CD4-positive, CD25-positive, alpha-beta regulatory T cell (primary cell): ENCODE measurements around the gene MEOX2. TPM values are rescaled to one million over a fixed set of nuclear protein-coding genes. Genes with fewer than 3 reads are reported as not detected.

ENCODE experiments used
- ATAC-seq, 2 donors: fragments of 150-1000 bp; cut with Tn5 transposase; one replicate each; pipeline ENCODE4 v1.10.0; 2021; ENCODE audit warnings: low read depth in 2 of 2, moderate number of reproducible peaks in 2 of 2, moderate library complexity in 1 of 2
- DNase-seq, 3 donors: peaks; one replicate each; pipeline versions ENCODE4 v3.0.0 to v3.0.0-alpha.2; 2012 to 2022; ENCODE audit warnings: mixed read lengths in 1 of 3
- H3K27ac ChIP-seq: one replicate; pipeline ENCODE4 v1.7.0; 2013; ENCODE audit warnings: mild to moderate bottlenecking, low read length; ENCODE audit not compliant: insufficient read depth, poor library complexity, severe bottlenecking
- H3K27me3 ChIP-seq: one replicate; pipeline ENCODE4 v1.7.0; 2013; ENCODE audit warnings: low read length; ENCODE audit not compliant: control insufficient read depth, insufficient read depth
- H3K36me3 ChIP-seq: one replicate; pipeline ENCODE4 v1.7.0; 2013; ENCODE audit warnings: mild to moderate bottlenecking, low read length, moderate library complexity; ENCODE audit not compliant: control insufficient read depth, insufficient read depth
- H3K4me1 ChIP-seq: 2 replicates; pipeline ENCODE4 v1.7.0; 2013; ENCODE audit warnings: mild to moderate bottlenecking, low read length; ENCODE audit not compliant: insufficient read depth, control insufficient read depth, poor library complexity, severe bottlenecking
- H3K4me3 ChIP-seq: one replicate; pipeline ENCODE4 v1.7.0; 2013; ENCODE audit warnings: low read depth, mild to moderate bottlenecking, low read length, moderate library complexity
- H3K9me3 ChIP-seq, 2 experiments: 1 replicate in 1 of 2; 2 replicates in 1 of 2; pipeline ENCODE4 v1.7.0; 2013; ENCODE audit warnings: low read length in 2 of 2, mild to moderate bottlenecking in 1 of 2, moderate library complexity in 1 of 2; ENCODE audit not compliant: control insufficient read depth in 2 of 2
- H3K27ac Mint-ChIP-seq, 3 donors: one replicate each; pipeline ENCODE4 v1.8.0; 2020 to 2022; ENCODE audit warnings: mild to moderate bottlenecking in 3 of 3, mixed read lengths in 3 of 3, moderate library complexity in 2 of 3
- H3K27me3 Mint-ChIP-seq: one replicate; pipeline ENCODE4 v1.8.0; 2022; ENCODE audit warnings: mild to moderate bottlenecking, mixed read lengths
- H3K36me3 Mint-ChIP-seq: one replicate; pipeline ENCODE4 v1.8.0; 2020; ENCODE audit warnings: mixed read lengths
- H3K4me1 Mint-ChIP-seq, 4 donors: one replicate each; pipeline ENCODE4 v1.8.0; 2020 to 2022; ENCODE audit warnings: mixed read lengths in 4 of 4, mild to moderate bottlenecking in 1 of 4
- H3K4me3 Mint-ChIP-seq, 4 donors: one replicate each; pipeline ENCODE4 v1.8.0; 2020 to 2022; ENCODE audit warnings: mild to moderate bottlenecking in 4 of 4, mixed read lengths in 4 of 4, moderate library complexity in 3 of 4
- H3K9me3 Mint-ChIP-seq, 7 donors: one replicate each; pipeline ENCODE4 v1.8.0; 2020 to 2022; ENCODE audit warnings: mixed read lengths in 7 of 7, mild to moderate bottlenecking in 3 of 7, moderate library complexity in 2 of 7
- polyA plus RNA-seq, 4 donors: library from polyadenylated mRNA; unstranded; fragments of 300-500 nt; fragmentation: Illumina TruSeq; gene quantifications; one replicate each; pipeline ENCODE4 v1.2.3, GENCODE V29; 2021
- total RNA-seq: library from RNA; stranded (reverse); gene quantifications from one replicate; pipeline ENCODE4 v1.2.3, GENCODE V29; 2022

MEOX2 gene
- total and polyA plus RNA-seq, 5 donors from 2014 or later = not detected

DNA sequence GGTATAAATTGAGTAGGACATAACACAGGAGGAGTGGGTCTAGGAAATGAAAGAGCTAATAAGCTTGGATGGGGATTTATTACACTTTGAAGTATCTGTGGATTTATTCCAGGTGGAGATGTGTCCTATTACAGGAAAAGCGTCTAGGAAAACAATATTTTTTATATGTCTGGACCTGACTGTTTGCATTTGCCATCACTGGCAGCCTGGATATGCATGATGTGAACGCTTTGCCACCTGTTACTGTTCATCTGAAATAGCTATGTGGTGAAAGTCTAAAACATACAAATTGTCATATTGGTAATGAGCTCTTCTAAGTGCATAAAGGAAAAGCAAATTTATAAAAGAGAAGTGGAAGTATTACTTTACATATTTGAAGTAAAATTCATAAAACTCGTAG, 93.1 kb downstream of the MEOX2 start:
- Mint-ChIP-seq H3K36me3 (no peaks in the 10 kb centered on the region), H3K27me3 (peaks cover under 1% of the 10 kb centered on the region), H3K4me3 (no peak overlapping the region), H3K4me1 (no peaks in the 10 kb centered on the region), H3K27ac (no peak overlapping the region), H3K9me3 (peaks cover 0 to 39% (median 10%) of the 10 kb centered on the region in 7 donors)
- Histone ChIP-seq H3K9me3 (peaks cover 0 to 2% of the 10 kb centered on the region in 2 experiments), H3K27me3 (no peaks in the 10 kb centered on the region), H3K4me3 (no peak overlapping the region), H3K4me1 (no peaks in the 10 kb centered on the region), H3K27ac (no peak overlapping the region), H3K36me3 (no peaks in the 10 kb centered on the region)
- no peak for ATAC-seq
- DNase-seq = no peak

DNA sequence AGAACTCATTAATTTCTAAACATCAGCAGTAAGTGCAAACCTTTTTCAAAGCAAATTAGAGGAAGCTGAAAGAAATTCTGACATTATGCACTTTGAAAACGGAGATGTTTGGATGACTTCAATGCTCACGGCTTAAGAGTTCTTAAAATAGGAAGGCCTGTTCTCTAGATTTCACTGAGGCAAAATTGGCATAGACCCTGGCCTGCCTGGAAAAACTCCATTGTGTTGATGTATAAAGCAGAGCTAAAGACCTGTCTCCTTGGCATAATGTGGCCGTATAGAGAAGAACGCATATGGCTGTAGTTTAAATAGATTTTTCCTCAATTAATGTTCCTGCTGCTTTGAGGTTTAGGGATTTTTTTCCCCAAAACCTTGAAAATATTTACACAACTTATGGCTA, 100.2 kb downstream of the MEOX2 start:
- no peak overlapping the region for H3K27ac Mint-ChIP-seq
- H3K27me3 Mint-ChIP-seq = peaks cover 4% of the 10 kb centered on the region
- H3K4me1 ChIP-seq = no peaks in the 10 kb centered on the region
- no peaks in the 10 kb centered on the region for H3K36me3 ChIP-seq
- no peak overlapping the region for H3K4me3 ChIP-seq
- H3K27me3 ChIP-seq = no peaks in the 10 kb centered on the region
- no peak overlapping the region for H3K4me3 Mint-ChIP-seq
- H3K9me3 Mint-ChIP-seq = peaks cover 0 to 34% (median 8%) of the 10 kb centered on the region in 7 donors
- no peak for DNase-seq
- ATAC-seq = no peak
- H3K4me1 Mint-ChIP-seq = no peaks in the 10 kb centered on the region
- H3K27ac ChIP-seq = no peak overlapping the region
- peaks cover 4 to 6% of the 10 kb centered on the region in 2 experiments for H3K9me3 ChIP-seq
- no peaks in the 10 kb centered on the region for H3K36me3 Mint-ChIP-seq

DNA sequence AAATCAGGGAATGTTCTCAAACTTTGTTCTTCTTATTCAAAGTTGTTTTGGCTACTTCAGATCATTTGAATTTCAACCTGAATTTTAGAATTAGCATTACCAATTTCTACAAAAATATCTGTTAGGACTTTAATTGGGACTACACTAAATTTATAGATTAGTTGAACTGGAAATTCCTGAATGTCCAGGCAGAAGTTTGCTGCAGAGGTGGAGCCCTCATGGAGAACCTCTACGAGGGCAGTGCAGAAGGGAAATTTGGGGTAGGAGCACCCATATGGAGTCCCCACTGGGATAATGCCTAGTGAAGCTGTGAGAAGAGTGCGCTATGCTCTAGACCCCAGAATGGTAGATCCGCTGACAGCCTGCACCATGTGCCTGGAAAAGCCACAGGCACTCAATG, 101.9 kb downstream of the MEOX2 start:
- Mint-ChIP-seq H3K4me3 (no peak overlapping the region), H3K27ac (no peak overlapping the region), H3K4me1 (no peaks in the 10 kb centered on the region), H3K9me3 (peaks cover 0 to 30% (median 7%) of the 10 kb centered on the region in 7 donors), H3K27me3 (peaks cover 4% of the 10 kb centered on the region), H3K36me3 (no peaks in the 10 kb centered on the region)
- ATAC-seq = no peak
- Histone ChIP-seq H3K36me3 (no peaks in the 10 kb centered on the region), H3K27ac (no peak overlapping the region), H3K27me3 (no peaks in the 10 kb centered on the region), H3K9me3 (peaks cover 2 to 6% of the 10 kb centered on the region in 2 experiments), H3K4me1 (no peaks in the 10 kb centered on the region), H3K4me3 (no peak overlapping the region)
- no peak for DNase-seq

- Mint-ChIP-seq H3K4me1 (no peaks in the 10 kb centered on the region), H3K27me3 (no peaks in the 10 kb centered on the region), H3K4me3 (no peak overlapping the region), H3K36me3 (no peaks in the 10 kb centered on the region), H3K9me3 (peaks cover 0 to 27% (median 4%) of the 10 kb centered on the region in 7 donors), H3K27ac (no peak overlapping the region)
- H3K27ac ChIP-seq = no peak overlapping the region
- H3K36me3 ChIP-seq = no peaks in the 10 kb centered on the region
- no peaks in the 10 kb centered on the region for H3K27me3 ChIP-seq
- peaks cover 2 to 6% of the 10 kb centered on the region in 2 experiments for H3K9me3 ChIP-seq
- ATAC-seq = no peak
- DNase-seq = no peak
- no peak overlapping the region for H3K4me3 ChIP-seq
- no peaks in the 10 kb centered on the region for H3K4me1 ChIP-seq
Measured at GRCh38 chr7:15582773-15583172, 103.7 kb downstream of the MEOX2 start.

GRCh38 chr7:15581352-15581951, 105.0 kb downstream of the MEOX2 start:
- no peak overlapping the region for H3K27ac ChIP-seq
- Mint-ChIP-seq H3K9me3 (peaks cover 0 to 28% (median 4%) of the 10 kb centered on the region in 7 donors), H3K27me3 (no peaks in the 10 kb centered on the region), H3K36me3 (no peaks in the 10 kb centered on the region), H3K4me1 (no peaks in the 10 kb centered on the region), H3K4me3 (no peak overlapping the region), H3K27ac (no peak overlapping the region)
- no peaks in the 10 kb centered on the region for H3K4me1 ChIP-seq
- no peak for ATAC-seq
- DNase-seq = no peak
- no peaks in the 10 kb centered on the region for H3K36me3 ChIP-seq
- no peak overlapping the region for H3K4me3 ChIP-seq
- peaks cover 2 to 6% of the 10 kb centered on the region in 2 experiments for H3K9me3 ChIP-seq
- no peaks in the 10 kb centered on the region for H3K27me3 ChIP-seq

GRCh38 chr7:15580604-15581351, 105.7 kb downstream of the MEOX2 start:
- no peaks in the 10 kb centered on the region for H3K4me1 Mint-ChIP-seq
- no peaks in the 10 kb centered on the region for H3K4me1 ChIP-seq

GRCh38 chr7:15577600-15577999, 108.9 kb downstream of the MEOX2 start:
- H3K9me3 ChIP-seq = no peaks in the 10 kb centered on the region
- Mint-ChIP-seq H3K9me3 (peaks cover 0 to 21% (median 7%) of the 10 kb centered on the region in 7 donors), H3K27ac (no peak overlapping the region), H3K4me3 (no peak overlapping the region), H3K36me3 (no peaks in the 10 kb centered on the region), H3K4me1 (no peaks in the 10 kb centered on the region), H3K27me3 (no peaks in the 10 kb centered on the region)
- ATAC-seq (no peak), DNase-seq (no peak)
- no peak overlapping the region for H3K27ac ChIP-seq
- H3K4me1 ChIP-seq = no peaks in the 10 kb centered on the region
- no peaks in the 10 kb centered on the region for H3K36me3 ChIP-seq
- H3K4me3 ChIP-seq = no peak overlapping the region
- H3K27me3 ChIP-seq = no peaks in the 10 kb centered on the region

More at GRCh38 chr7:15580604-15581351, 105.7 kb downstream of the MEOX2 start:
- H3K27me3 ChIP-seq = no peaks in the 10 kb centered on the region
- H3K4me3 Mint-ChIP-seq = no peak overlapping the region
- no peaks in the 10 kb centered on the region for H3K27me3 Mint-ChIP-seq
- no peak overlapping the region for H3K27ac ChIP-seq
- peaks cover 2 to 6% of the 10 kb centered on the region in 2 experiments for H3K9me3 ChIP-seq
- no peak overlapping the region for H3K4me3 ChIP-seq
- DNase-seq = no peak
- ATAC-seq = no peak
- no peak overlapping the region for H3K27ac Mint-ChIP-seq
- no peaks in the 10 kb centered on the region for H3K36me3 Mint-ChIP-seq
- H3K36me3 ChIP-seq = no peaks in the 10 kb centered on the region
- H3K9me3 Mint-ChIP-seq = peaks cover 0 to 28% (median 4%) of the 10 kb centered on the region in 7 donors
